K562 (cell line): ENCODE results near the gene PLXNB3. TPM values are rescaled to one million over a fixed set of nuclear protein-coding genes. Genes with fewer than 3 reads are reported as not detected.

Experiments used
- AFF4 ChIP-seq: sonication (generic); formaldehyde crosslinking; IDR thresholded peaks from 2 replicates; pipeline ENCODE4 v1.8.0; 2023; ENCODE audit warnings: mild to moderate bottlenecking, missing genetic modification reagents
- ETV1 ChIP-seq: fragments of 450-650 bp; conservative IDR thresholded peaks from 2 replicates; pipeline ENCODE4 v1.6.1; 2016; ENCODE audit warnings: missing genetic modification characterization, control low read depth, low read depth, missing compliant biosample characterization
- MAFK ChIP-seq: IDR thresholded peaks from 2 replicates; pipeline ENCODE4 v1.6.1; 2011; ENCODE audit warnings: low read length, improper control_type of control experiment
- NONO ChIP-seq, 2 experiments: fragments of 200-400 bp in 1 of 2; fragments of 450-650 bp in 1 of 2; formaldehyde crosslinking in 1 of 2; IDR thresholded peaks; 2 replicates each; pipeline ENCODE4 v1.6.1; 2017; ENCODE audit warnings: low read depth in 2 of 2, mild to moderate bottlenecking in 2 of 2, moderate library complexity in 2 of 2, low read length in 1 of 2
- NR1H2 ChIP-seq: sonication (generic); formaldehyde crosslinking; IDR thresholded peaks from 2 replicates; pipeline ENCODE4 v1.4.0; 2020; ENCODE audit warnings: mild to moderate bottlenecking, missing genetic modification reagents
- NRF1 ChIP-seq, 2 experiments: fragments of 450-650 bp; IDR thresholded peaks in 1 of 2; conservative IDR thresholded peaks in 1 of 2; 2 replicates each; pipeline ENCODE4 v1.6.1; 2014; ENCODE audit warnings: mild to moderate bottlenecking in 2 of 2
- RBM34 ChIP-seq: fragments of 200-400 bp; formaldehyde crosslinking; IDR thresholded peaks from 2 replicates; pipeline ENCODE4 v1.6.1; 2018; ENCODE audit warnings: low read length, borderline replicate concordance; ENCODE audit not compliant: insufficient read depth
- SMAD2 ChIP-seq: fragments of 150-350 bp; IDR thresholded peaks from 2 replicates; pipeline ENCODE4 v1.6.1; 2014; ENCODE audit warnings: low read depth, mild to moderate bottlenecking, low read length
- SMAD3 ChIP-seq: fragments of 450-650 bp; formaldehyde crosslinking; conservative IDR thresholded peaks from 2 replicates; pipeline ENCODE4 v1.4.0; 2020; ENCODE audit warnings: mild to moderate bottlenecking
- SMARCA5 ChIP-seq: fragments of 450-650 bp; IDR thresholded peaks from 2 replicates; pipeline ENCODE4 v1.6.1; 2016
- SMARCE1 ChIP-seq: fragments of 450-650 bp; IDR thresholded peaks from 2 replicates; pipeline ENCODE4 v1.7.1; 2016; ENCODE audit warnings: mild to moderate bottlenecking
- TGIF2 ChIP-seq: sonication (generic); formaldehyde crosslinking; IDR thresholded peaks from 2 replicates; pipeline ENCODE4 v1.8.1; 2022; ENCODE audit warnings: mild to moderate bottlenecking, missing genetic modification reagents, moderate library complexity
- ZNF224 ChIP-seq: sonication (generic); formaldehyde crosslinking; IDR thresholded peaks from 2 replicates; pipeline ENCODE4 v1.8.0; 2022; ENCODE audit warnings: mild to moderate bottlenecking, missing genetic modification reagents
- ZNF57 ChIP-seq: fragments of 450-650 bp; formaldehyde crosslinking; IDR thresholded peaks from 2 replicates; pipeline ENCODE4 v1.4.0; 2020; ENCODE audit warnings: mild to moderate bottlenecking, moderate library complexity
- ZNF695 ChIP-seq: fragments of 450-650 bp; formaldehyde crosslinking; IDR thresholded peaks from 2 replicates; pipeline ENCODE4 v1.4.0; 2020; ENCODE audit warnings: mild to moderate bottlenecking, moderate library complexity
- ZNF696 ChIP-seq: fragments of 250-450 bp; sonication (Bioruptor Pico); conservative IDR thresholded peaks from 2 replicates; pipeline ENCODE4 v1.4.0; 2020; ENCODE audit warnings: mild to moderate bottlenecking, moderate library complexity
- ZNF740 ChIP-seq, 3 experiments: fragments of 200-800 bp in 1 of 3; sonication (Bioruptor generic) in 1 of 3; sonication (generic) in 1 of 3; formaldehyde crosslinking in 1 of 3; IDR thresholded peaks; 2 replicates each; pipeline versions ENCODE4 v1.6.1 to v1.8.0; 2016 to 2022; ENCODE audit warnings: mild to moderate bottlenecking in 2 of 3, missing compliant biosample characterization in 2 of 3, missing genetic modification characterization in 2 of 3, missing genetic modification reagents in 1 of 3
- polyA plus RNA-seq, 8 experiments: library from polyadenylated mRNA; depleted of rRNA in 4 of 8; stranded (reverse) in 5 of 8; unstranded in 3 of 8; fragments of >200 nt; fragmentation: Nextera tagmentation in 2 of 8; fragmentation: Illumina TruSeq in 1 of 8; extraction: Ambion mirVana in 2 of 8; extraction: Trizol in 1 of 8; gene quantifications; 2 replicates each; pipeline versions ENCODE4 v1.2.1 to v1.2.3, GENCODE V29; 2011 to 2014; ENCODE audit warnings: inconsistent platforms in 1 of 8, missing spikeins in 1 of 8
- total RNA-seq, 7 experiments: library from RNA; depleted of rRNA in 6 of 7; stranded (reverse); fragments of >200 nt in 6 of 7; fragmentation: Illumina TruSeq in 2 of 7; extraction: Trizol in 2 of 7; gene quantifications; 2 replicates each; pipeline versions ENCODE4 v1.2.1 to v1.2.3, GENCODE V29; 2011 to 2021; ENCODE audit warnings: low replicate concordance in 1 of 7
- TF ChIP-seq, protein P1 (sequence below): fragments of 450-650 bp; IDR thresholded peaks from 2 replicates; pipeline ENCODE4 v1.6.1; 2018; ENCODE audit warnings: mild to moderate bottlenecking, low read depth; ENCODE audit not compliant: partially characterized antibody
- TF ChIP-seq, protein P2 (sequence below): fragments of 250-450 bp; sonication (Bioruptor Pico); IDR thresholded peaks from 2 replicates; pipeline ENCODE4 v1.5.0; 2020; ENCODE audit warnings: mild to moderate bottlenecking

The PLXNB3 gene
- total and polyA plus RNA-seq, 9 of the 15 experiments (the other 6 are each of a cell fraction or from before 2014, with no cell fraction given): 0.22 to 2.0 (median 1.4) TPM; not detected in 2

DNA sequence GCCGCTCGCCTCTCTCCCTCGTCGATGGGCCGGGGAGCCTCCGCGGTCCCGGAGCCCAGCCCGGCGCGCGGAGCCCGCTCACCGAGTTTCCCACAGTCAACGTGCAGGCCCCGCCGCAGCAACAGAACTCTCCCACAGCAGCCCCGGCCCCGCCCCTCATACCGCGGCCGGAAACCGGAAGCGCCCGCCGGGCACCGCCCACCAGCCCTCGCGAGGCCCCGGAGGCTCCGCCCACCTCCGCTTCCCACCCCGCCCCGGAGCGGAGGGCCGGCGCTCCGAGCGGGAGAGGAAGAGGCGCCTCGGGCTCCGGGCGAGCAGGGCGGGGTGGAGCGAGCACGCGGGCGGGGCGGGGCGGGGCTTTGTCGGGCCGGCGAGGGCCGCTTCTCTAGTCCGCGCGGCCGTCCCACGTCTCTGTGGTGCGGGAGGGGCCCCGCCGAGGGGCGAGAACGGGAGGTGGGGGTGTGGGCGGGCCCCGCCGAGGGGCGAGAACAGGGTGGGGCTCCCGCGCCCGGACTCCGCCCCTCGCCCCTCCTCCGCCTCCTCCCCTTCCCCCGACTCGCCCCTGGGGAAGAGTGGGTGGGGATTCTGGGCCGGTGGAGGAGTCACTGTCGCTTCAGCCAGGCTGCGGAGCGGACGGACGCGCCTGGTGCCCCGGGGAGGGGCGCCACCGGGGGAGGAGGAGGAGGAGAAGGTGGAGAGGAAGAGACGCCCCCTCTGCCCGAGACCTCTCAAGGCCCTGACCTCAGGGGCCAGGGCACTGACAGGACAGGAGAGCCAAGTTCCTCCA, 39.6 kb upstream of the PLXNB3 start, which contains the start of the genes ABCD1 and BCAP31 (continued):
- TF ChIP-seq RBM34 (0 out of 2 replicates have a peak, but pooled peaks have one; percentile 65), SMARCE1 (no peak), ZNF696 (no peak), ETV1 (tag) (no peak; the same call in none of the 2 replicates), NR1H2 (CRISPR knock-in tag) (no peak), ZNF224 (CRISPR knock-in tag) (no peak), ZNF740 (CRISPR knock-in tag; IDR thresholded peaks at IDR 0.05) (no peak), ZNF740 (tag; IDR thresholded peaks at IDR 0.05) (peak in 1 of 2 experiments; percentile 36; a peak in 1 of 4 replicates), NONO (IDR thresholded peaks at IDR 0.05; ENCODE audit: low read depth in 2 of 2, low read length in 1 of 2) (no peak), TGIF2 (CRISPR knock-in tag) (no peak), SMARCA5 (no peak), SMAD2 (no peak), AFF4 (peak; percentile 47; the same call in 1 of the 2 replicates), SMAD3 (CRISPR knock-in tag) (no peak), ZNF57 (no peak), MAFK (no peak), NRF1 (conservative IDR thresholded peaks at IDR 0.05 in 1 of 2, IDR thresholded peaks at IDR 0.05 in 1 of 2) (0 out of 4 replicates have a peak, but pooled peaks of 1 of the 2 experiments have one; percentile 7), ZNF695 (CRISPR knock-in tag) (no peak)
- TF ChIP-seq, protein P1, sequence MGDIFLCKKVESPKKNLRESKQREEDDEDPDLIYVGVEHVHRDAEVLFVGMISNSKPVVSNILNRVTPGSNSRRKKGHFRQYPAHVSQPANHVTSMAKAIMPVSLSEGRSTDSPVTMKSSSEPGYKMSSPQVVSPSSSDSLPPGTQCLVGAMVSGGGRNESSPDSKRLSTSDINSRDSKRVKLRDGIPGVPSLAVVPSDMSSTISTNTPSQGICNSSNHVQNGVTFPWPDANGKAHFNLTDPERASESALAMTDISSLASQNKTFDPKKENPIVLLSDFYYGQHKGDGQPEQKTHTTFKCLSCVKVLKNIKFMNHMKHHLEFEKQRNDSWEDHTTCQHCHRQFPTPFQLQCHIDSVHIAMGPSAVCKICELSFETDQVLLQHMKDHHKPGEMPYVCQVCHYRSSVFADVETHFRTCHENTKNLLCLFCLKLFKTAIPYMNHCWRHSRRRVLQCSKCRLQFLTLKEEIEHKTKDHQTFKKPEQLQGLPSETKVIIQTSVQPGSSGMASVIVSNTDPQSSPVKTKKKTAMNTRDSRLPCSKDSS: no peak
- TF ChIP-seq, protein P2, sequence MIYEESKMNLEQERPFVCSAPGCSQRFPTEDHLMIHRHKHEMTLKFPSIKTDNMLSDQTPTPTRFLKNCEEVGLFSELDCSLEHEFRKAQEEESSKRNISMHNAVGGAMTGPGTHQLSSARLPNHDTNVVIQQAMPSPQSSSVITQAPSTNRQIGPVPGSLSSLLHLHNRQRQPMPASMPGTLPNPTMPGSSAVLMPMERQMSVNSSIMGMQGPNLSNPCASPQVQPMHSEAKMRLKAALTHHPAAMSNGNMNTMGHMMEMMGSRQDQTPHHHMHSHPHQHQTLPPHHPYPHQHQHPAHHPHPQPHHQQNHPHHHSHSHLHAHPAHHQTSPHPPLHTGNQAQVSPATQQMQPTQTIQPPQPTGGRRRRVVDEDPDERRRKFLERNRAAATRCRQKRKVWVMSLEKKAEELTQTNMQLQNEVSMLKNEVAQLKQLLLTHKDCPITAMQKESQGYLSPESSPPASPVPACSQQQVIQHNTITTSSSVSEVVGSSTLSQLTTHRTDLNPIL: no peak
